Measurements from ENCODE around the gene SCUBE2. TPM values are rescaled to one million over a fixed set of nuclear protein-coding genes. Genes with fewer than 3 reads are reported as not detected.

SCUBE2 gene
- total RNA-seq, 6 experiments from 2014 or later = 0.31 to 1.1 (median 0.80) TPM

DNA sequence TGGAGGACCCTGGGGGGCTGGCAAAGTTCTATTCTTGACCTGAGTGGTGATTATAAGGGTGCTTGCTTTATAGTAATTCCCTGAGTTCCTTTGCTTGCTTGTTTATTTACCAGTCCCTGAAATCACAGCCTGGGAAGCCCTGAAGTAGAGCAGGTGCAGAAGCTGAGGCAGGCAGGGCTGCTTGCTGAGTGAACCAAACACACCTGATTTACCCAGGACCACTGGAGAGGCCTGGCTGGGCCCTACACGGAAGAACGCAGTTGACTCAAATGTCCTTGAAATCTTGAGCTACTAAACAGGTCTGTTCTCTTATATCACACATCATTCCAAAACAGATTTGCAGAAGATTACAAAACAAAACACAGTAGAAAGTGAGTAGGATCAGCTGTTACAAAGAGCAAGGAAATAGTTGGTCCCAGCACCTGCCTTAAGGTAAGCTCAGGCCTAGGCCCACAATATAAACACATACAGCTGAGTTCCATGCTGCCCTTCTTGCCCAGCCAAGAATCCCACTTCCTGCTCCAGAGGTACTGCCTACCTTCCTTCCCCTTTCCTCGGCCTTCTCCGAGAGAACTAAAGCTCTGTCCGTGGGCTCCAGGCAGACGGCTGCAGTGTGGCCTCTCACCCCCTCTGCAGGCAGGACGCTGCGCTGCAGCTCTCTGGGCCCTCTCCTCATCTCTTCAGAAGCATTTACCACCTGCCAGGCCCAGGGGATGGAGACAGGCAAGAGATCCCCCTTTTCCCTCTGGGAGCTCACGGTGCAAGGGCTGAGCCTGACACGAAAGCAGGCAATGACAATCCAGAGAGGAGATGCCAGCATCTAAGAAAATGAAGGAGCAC, 46.1 kb upstream of the SCUBE2 start:
- H3K36me3 Mint-ChIP-seq (ENCODE audit: low read depth) = peaks cover 54% of the 10 kb centered on the region
- peaks cover 5% of the 10 kb centered on the region; the same call in 1 of the 2 replicates for H3K27me3 Mint-ChIP-seq (ENCODE audit: insufficient read depth)
- peak overlapping the region; percentile 59 for H3K27ac Mint-ChIP-seq
- H3K9me3 Mint-ChIP-seq = no peaks in the 10 kb centered on the region
- H3K4me3 Mint-ChIP-seq = no peak overlapping the region
- TF ChIP-seq, protein P1, sequence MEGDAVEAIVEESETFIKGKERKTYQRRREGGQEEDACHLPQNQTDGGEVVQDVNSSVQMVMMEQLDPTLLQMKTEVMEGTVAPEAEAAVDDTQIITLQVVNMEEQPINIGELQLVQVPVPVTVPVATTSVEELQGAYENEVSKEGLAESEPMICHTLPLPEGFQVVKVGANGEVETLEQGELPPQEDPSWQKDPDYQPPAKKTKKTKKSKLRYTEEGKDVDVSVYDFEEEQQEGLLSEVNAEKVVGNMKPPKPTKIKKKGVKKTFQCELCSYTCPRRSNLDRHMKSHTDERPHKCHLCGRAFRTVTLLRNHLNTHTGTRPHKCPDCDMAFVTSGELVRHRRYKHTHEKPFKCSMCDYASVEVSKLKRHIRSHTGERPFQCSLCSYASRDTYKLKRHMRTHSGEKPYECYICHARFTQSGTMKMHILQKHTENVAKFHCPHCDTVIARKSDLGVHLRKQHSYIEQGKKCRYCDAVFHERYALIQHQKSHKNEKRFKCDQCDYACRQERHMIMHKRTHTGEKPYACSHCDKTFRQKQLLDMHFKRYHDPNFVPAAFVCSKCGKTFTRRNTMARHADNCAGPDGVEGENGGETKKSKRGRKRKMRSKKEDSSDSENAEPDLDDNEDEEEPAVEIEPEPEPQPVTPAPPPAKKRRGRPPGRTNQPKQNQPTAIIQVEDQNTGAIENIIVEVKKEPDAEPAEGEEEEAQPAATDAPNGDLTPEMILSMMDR (IDR thresholded peaks at IDR 0.05) = peak; percentile 82
- peak; percentile 21 for DNase-seq
- peaks cover 44% of the 10 kb centered on the region for H3K4me1 Mint-ChIP-seq (ENCODE audit: low read depth)

DNA sequence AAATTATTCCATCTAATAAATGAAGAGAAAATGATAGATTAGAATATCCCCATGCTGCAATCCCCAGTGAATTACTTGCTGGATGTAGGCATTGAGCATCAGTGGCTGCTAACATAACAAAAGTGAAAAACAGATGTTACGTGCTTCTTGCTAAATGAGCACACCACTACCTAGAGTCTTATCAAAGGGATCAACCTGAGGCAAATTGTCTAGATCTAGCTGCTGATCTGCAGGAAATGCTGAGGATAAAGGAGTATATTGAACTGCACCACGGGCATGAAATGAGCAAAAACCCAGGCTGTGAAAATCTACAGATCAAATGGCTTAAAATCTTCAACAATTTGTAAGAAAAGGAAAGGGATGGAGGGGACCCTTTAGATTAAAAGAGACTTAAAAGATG, 45.3 kb upstream of the SCUBE2 start:
- DNase-seq = no peak
- Mint-ChIP-seq H3K4me3 (no peak overlapping the region), H3K4me1 (ENCODE audit: low read depth) (peaks cover 49% of the 10 kb centered on the region), H3K36me3 (ENCODE audit: low read depth) (peaks cover 53% of the 10 kb centered on the region), H3K27me3 (ENCODE audit: insufficient read depth) (peaks cover 4% of the 10 kb centered on the region; the same call in 1 of the 2 replicates), H3K9me3 (no peaks in the 10 kb centered on the region), H3K27ac (peak overlapping the region; percentile 40; the same call in 1 of the 2 replicates)
- TF ChIP-seq, protein P1 (IDR thresholded peaks at IDR 0.05) = no peak

DNA sequence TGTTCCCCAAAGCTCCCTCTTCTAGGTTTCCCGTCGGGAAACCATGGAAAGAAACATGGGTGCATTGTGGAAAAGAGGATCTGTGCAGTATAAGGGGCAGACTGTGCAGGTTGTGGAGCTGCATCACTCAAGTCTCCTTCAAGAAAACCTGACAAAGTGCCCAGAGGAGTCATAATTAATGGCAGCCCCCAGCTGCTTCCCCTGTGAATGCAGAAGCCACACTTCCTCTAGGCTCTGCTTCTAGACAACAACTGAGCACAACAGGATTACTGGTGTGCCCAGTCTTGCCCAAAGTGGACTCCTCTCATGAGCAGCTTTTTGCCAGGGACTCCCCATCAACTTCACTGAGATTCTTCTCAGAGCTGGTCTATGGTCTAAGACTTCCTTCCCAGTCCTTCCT, 42.6 kb upstream of the SCUBE2 start:
- Mint-ChIP-seq H3K4me3 (no peak overlapping the region), H3K9me3 (no peaks in the 10 kb centered on the region), H3K36me3 (ENCODE audit: low read depth) (peaks cover 34% of the 10 kb centered on the region)

DNA sequence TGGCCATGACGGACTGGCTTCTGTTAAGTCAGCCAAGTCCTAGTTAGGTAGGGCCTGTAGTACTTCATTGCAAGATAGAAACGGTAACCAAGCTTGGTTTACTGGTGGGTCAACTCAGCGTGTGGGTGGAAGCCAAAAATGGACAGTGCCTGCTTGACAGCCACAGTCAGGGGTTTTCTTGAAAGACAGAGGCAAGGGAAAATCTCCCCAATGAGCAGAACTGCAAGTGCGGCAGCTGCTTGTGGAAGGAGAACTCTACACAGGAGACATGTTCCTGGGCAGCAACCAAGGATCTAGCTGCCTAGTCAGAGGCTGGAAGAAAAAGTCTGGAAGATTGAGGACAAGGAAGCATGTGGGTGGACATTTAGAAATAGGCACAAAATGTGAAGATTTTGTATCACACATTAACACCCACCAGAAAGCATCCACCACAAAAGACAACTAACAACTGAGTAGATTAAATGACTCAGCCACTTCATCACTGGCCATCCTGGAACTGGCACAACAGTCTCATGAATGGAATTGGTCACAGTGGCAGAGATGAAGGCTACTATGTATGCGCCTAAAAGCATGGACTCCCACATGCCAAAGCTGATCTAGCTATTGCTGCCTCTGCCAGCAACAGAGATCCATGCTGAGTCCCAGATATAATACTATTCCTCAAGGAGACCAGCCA, 40.9 kb upstream of the SCUBE2 start:
- no peak overlapping the region for H3K4me3 Mint-ChIP-seq
- H3K9me3 Mint-ChIP-seq = no peaks in the 10 kb centered on the region
- DNase-seq = no peak
- H3K27ac Mint-ChIP-seq = no peak overlapping the region
- H3K27me3 Mint-ChIP-seq (ENCODE audit: insufficient read depth) = peaks cover 2% of the 10 kb centered on the region; the same call in 1 of the 2 replicates
- peaks cover 35% of the 10 kb centered on the region for H3K36me3 Mint-ChIP-seq (ENCODE audit: low read depth)
- TF ChIP-seq, protein P1 (IDR thresholded peaks at IDR 0.05) = no peak
- peaks cover 8% of the 10 kb centered on the region for H3K4me1 Mint-ChIP-seq (ENCODE audit: low read depth)

More for the DNA sequence above, 42.6 kb upstream of the SCUBE2 start:
- DNase-seq = no peak
- TF ChIP-seq, protein P1 (IDR thresholded peaks at IDR 0.05) = no peak
- Mint-ChIP-seq H3K27me3 (ENCODE audit: insufficient read depth) (peaks cover 2% of the 10 kb centered on the region; the same call in 1 of the 2 replicates), H3K27ac (no peak overlapping the region), H3K4me1 (ENCODE audit: low read depth) (peaks cover 24% of the 10 kb centered on the region)

DNA sequence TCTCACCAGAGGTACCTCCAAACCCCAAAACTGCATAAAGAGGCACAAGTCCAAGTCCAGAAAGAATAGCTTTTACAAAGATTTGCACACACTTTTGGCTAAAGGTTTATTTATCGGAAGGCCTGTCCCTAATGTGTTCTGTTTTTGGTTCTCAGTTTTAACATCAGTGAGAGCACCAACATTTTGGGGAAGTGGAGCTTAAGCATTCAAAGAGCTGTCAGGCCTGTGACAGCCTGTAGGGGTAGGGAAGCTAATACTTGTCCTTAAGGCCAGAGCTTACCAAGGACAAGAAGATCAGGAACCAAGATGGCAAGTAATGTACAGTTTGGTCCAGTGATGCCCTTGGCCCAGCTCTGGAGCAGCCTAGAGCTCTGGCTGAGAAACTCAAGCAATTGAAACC, 38.9 kb upstream of the SCUBE2 start:
- H3K27me3 Mint-ChIP-seq (ENCODE audit: insufficient read depth) = no peaks in the 10 kb centered on the region
- no peak for DNase-seq
- TF ChIP-seq, protein P1 (IDR thresholded peaks at IDR 0.05) = no peak
- H3K27ac Mint-ChIP-seq = no peak overlapping the region
- no peaks in the 10 kb centered on the region for H3K9me3 Mint-ChIP-seq
- peaks cover 25% of the 10 kb centered on the region for H3K36me3 Mint-ChIP-seq (ENCODE audit: low read depth)
- peaks cover 8% of the 10 kb centered on the region for H3K4me1 Mint-ChIP-seq (ENCODE audit: low read depth)
- no peak overlapping the region for H3K4me3 Mint-ChIP-seq
